SJSA1 (cell line): ENCODE measurements around the gene CHAC2. TPM values are rescaled to one million over a fixed set of nuclear protein-coding genes. Genes with fewer than 3 reads are reported as not detected.
"Not testable (repeated sequence)": the region's sequence is repeated elsewhere in the genome, so short reads cannot be mapped to it uniquely, and the experiment has no call there.

Experiments
- DNase-seq, 2 experiments: peaks; one replicate each; pipeline ENCODE4 v3.0.0-alpha.2; 2015 to 2020; ENCODE audit warnings: low spot score in 2 of 2, low read depth in 1 of 2
- H3K27ac ChIP-seq: fragments of 250-450 bp; sonication (Bioruptor Pico); 2 replicates; pipeline ENCODE4 v1.5.1; 2020; ENCODE audit warnings: mild to moderate bottlenecking, moderate library complexity
- H3K27me3 ChIP-seq: fragments of 250-450 bp; sonication (Bioruptor Pico); replicated peaks from 2 replicates; pipeline ENCODE4 v1.5.1; 2020; ENCODE audit warnings: mild to moderate bottlenecking, moderate library complexity
- H3K36me3 ChIP-seq: fragments of 250-450 bp; sonication (Bioruptor Pico); 2 replicates; pipeline ENCODE4 v1.5.1; 2020; ENCODE audit warnings: mild to moderate bottlenecking
- H3K4me1 ChIP-seq: fragments of 250-450 bp; sonication (Bioruptor Pico); replicated peaks from 2 replicates; pipeline ENCODE4 v1.6.1; 2021; ENCODE audit warnings: mild to moderate bottlenecking
- H3K4me3 ChIP-seq: fragments of 250-450 bp; sonication (Bioruptor Pico); 2 replicates; pipeline ENCODE4 v1.5.1; 2020; ENCODE audit warnings: mild to moderate bottlenecking
- H3K9me3 ChIP-seq: fragments of 250-450 bp; sonication (Bioruptor Pico); replicated peaks from 2 replicates; pipeline ENCODE4 v1.5.1; 2020; ENCODE audit warnings: mild to moderate bottlenecking
- total RNA-seq: library from RNA; depleted of rRNA; stranded (reverse); fragments of >200 nt; shearing (Covaris generic); gene quantifications from 2 replicates; pipeline ENCODE4 v1.2.3, GENCODE V29; 2014; rRNA removed

CHAC2 gene
- total RNA-seq, 1 experiment from 2014 or later: 19.2 TPM

GRCh38 chr2:53823639-53824038 lies 56.0 kb downstream of the CHAC2 start:
- H3K27me3 ChIP-seq, H3K4me3 ChIP-seq, H3K9me3 ChIP-seq, H3K4me1 ChIP-seq, DNase-seq, H3K27ac ChIP-seq: not testable (repeated sequence)
- H3K36me3 ChIP-seq: peaks cover 12% of the 10 kb centered on the region

Other genes starting within 250 kb of the CHAC2 start
- 15.7 and 32.3 TPM in 2 replicates for gene ASB3, start 19.1 kb downstream of the CHAC2 start, total RNA-seq
- 68.3 and 79.2 TPM in 2 replicates for gene ERLEC1, start 19.2 kb downstream of the CHAC2 start, total RNA-seq
- gene GPR75, start 92.2 kb downstream of the CHAC2 start, total RNA-seq: 1.5 and 2.3 TPM in 2 replicates
- 29.3 and 44.9 TPM in 2 replicates for gene PSME4, start 203.2 kb downstream of the CHAC2 start, total RNA-seq